Urinary bladder (tissue), 4 donors: Measurements from ENCODE around the gene PCSK5. TPM values are rescaled to one million over a fixed set of nuclear protein-coding genes. Genes with fewer than 3 reads are reported as not detected.
A peak's percentile ranks its signal among the peaks of the same experiment; 100 is the strongest.

Experiments
- DNase-seq: peaks from one replicate; pipeline ENCODE4 v3.0.0-alpha.2; 2015; ENCODE audit errors: extremely low spot score
- H3K27ac ChIP-seq: one replicate; pipeline ENCODE4 v1.5.1; 2013; ENCODE audit warnings: low read depth, mild to moderate bottlenecking, moderate library complexity
- H3K36me3 ChIP-seq: one replicate; pipeline ENCODE4 v1.6.1; 2013; ENCODE audit warnings: mild to moderate bottlenecking, moderate library complexity; ENCODE audit not compliant: insufficient read depth
- H3K4me1 ChIP-seq: one replicate; pipeline ENCODE4 v1.6.1; 2013; ENCODE audit warnings: mild to moderate bottlenecking, moderate library complexity; ENCODE audit not compliant: insufficient read depth
- H3K4me3 ChIP-seq: one replicate; pipeline ENCODE4 v1.5.1; 2013; ENCODE audit warnings: low read depth, low read length
- WGBS: extraction: QIAGEN DNeasy Blood & Tissue Kit; methylation state at CpG from one replicate; pipeline ENCODE4 v1.1.7; 2013; 5-methylcytosine and 5-hydroxymethylcytosine counted together
- polyA plus RNA-seq: library from polyadenylated mRNA; stranded (reverse); fragments of 200-250 nt; gene quantifications from one replicate; pipeline ENCODE4 v1.2.3, GENCODE V29; 2013
- total RNA-seq: library from RNA; depleted of rRNA; stranded (reverse); fragments of >200 nt; gene quantifications from one replicate; pipeline ENCODE4 v1.2.3, GENCODE V29; 2014
- donor health status: healthy with polysubstance abuse.
- donor health status: healthy.

Gene PCSK5
- total and polyA plus RNA-seq, 2 donors: 6.1 to 25.4 TPM

DNA sequence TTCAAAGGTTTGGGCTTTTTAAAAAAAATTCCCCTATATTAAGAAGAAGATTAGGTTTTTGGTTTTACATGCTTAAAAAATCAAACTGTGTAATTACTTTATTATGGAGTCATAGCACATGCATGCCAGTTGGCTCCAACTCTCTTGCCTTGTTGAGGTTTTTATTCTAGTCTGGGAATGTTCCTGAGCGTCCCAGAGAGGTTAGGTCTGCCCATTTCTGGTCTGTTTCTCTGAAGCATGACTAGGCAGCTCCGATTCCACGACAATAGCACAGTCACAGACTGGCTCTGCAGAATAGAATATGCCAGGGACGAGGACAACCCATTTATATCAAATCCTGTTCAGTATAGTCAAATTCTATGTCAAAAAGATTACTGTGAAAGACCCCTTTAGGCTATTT, 217.0 kb downstream of the PCSK5 start:
- Histone ChIP-seq H3K27ac (no peak overlapping the region), H3K36me3 (no peaks in the 10 kb centered on the region), H3K4me3 (no peak overlapping the region), H3K4me1 (no peaks in the 10 kb centered on the region)
- WGBS: 49% methylated on average over 4 of the region's 4 CpGs
- no peak for DNase-seq

- Histone ChIP-seq H3K27ac (no peak overlapping the region), H3K36me3 (no peaks in the 10 kb centered on the region), H3K4me3 (no peak overlapping the region), H3K4me1 (no peaks in the 10 kb centered on the region)
- 85% methylated on average over 2 of the region's 2 CpGs for WGBS
- no peak for DNase-seq
Measured at GRCh38 chr9:76109953-76110352, 219.5 kb downstream of the PCSK5 start.

DNA sequence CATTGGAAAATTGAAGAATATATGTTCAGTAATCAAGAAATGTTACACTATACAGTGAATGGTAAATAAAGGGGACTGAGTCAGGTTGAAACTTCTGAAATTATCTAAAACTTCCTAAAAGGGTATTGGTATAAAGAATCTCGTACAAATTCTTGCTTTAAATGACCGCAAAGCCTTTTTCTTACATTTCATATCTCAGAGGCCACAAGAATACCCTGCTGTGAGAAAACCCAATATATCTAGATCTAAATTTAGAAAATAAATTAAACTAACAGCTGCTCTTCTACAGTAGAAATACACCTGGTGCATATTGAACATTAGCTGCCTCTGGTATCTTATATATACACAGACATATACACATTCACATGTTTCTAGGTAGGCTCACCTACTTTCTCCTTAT, 221.7 kb downstream of the PCSK5 start:
- H3K27ac ChIP-seq: no peak overlapping the region
- H3K36me3 ChIP-seq: no peaks in the 10 kb centered on the region
- WGBS: 49% methylated on average over 2 of the region's 2 CpGs
- H3K4me1 ChIP-seq: no peaks in the 10 kb centered on the region
- no peak overlapping the region for H3K4me3 ChIP-seq
- DNase-seq: no peak

DNA sequence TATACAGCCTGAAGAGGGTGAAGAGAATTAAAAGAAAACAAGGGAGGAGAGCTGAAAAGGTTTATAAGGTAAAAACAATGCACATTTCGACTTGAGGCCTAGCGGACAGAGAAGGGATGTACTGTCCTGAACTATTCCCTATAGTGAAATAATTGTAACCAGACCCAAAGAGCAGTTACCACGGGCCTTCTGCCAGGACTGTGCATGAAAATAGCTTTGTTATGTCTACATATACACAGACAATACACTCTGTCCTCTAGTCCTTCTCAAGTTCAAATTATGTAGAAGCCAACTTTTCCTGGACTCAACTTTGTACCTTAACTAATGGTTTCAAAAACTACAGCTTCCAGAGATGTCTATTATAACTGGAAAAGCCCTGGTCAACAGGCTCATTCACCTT, 223.7 kb downstream of the PCSK5 start:
- no peak overlapping the region for H3K4me3 ChIP-seq
- H3K4me1 ChIP-seq: no peaks in the 10 kb centered on the region
- WGBS: 77% methylated on average over 3 of the region's 3 CpGs
- no peak for DNase-seq
- H3K27ac ChIP-seq: no peak overlapping the region
- no peaks in the 10 kb centered on the region for H3K36me3 ChIP-seq

- H3K4me3 ChIP-seq: no peak overlapping the region
- no peaks in the 10 kb centered on the region for H3K4me1 ChIP-seq
- H3K27ac ChIP-seq: no peak overlapping the region
- no peaks in the 10 kb centered on the region for H3K36me3 ChIP-seq
- no peak for DNase-seq
- 74% methylated on average over 2 of the region's 2 CpGs for WGBS
Measured at GRCh38 chr9:76115396-76115795, 224.9 kb downstream of the PCSK5 start.

DNA sequence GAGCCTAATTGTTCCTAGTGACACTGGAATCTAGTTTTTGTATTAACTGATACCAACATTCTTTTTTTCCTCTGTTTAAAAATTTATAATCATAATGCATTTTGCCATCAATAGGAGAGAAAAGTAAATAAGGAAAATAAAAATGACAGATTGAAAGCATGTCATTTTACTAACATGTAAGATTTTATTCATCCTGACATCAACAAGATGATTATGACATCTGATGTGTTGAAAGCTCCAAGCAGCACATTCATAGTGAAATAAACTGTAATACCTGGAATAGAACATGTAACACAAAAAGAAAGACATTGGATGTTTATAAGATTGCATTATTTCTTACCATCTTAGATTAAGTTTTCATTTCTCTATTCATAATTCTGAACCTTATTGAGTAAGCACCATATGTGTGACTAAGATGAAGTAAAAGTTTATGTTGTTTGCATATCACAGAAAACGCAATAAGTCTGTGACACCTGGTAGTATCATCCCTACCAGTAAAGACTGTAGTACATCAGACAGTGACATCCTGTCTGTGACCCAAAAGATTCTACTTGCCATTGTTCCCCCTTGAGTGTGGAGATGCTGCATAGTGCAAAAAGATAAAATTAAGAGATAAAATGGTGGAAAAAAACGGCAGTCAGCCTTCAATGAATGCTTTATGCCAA, 225.6 kb downstream of the PCSK5 start:
- Histone ChIP-seq H3K27ac (no peak overlapping the region), H3K4me3 (no peak overlapping the region), H3K4me1 (no peaks in the 10 kb centered on the region), H3K36me3 (no peaks in the 10 kb centered on the region)
- no peak for DNase-seq
- WGBS: 81% methylated on average over 2 of the region's 2 CpGs

GRCh38 chr9:76116913-76117312, 226.4 kb downstream of the PCSK5 start:
- DNase-seq: no peak
- H3K27ac ChIP-seq: no peak overlapping the region
- 73% methylated on average over 3 of the region's 3 CpGs for WGBS
- no peaks in the 10 kb centered on the region for H3K4me1 ChIP-seq
- no peak overlapping the region for H3K4me3 ChIP-seq
- no peaks in the 10 kb centered on the region for H3K36me3 ChIP-seq

GRCh38 chr9:76127637-76128036, 237.2 kb downstream of the PCSK5 start:
- WGBS: 96% methylated on average over 5 of the region's 5 CpGs
- H3K27ac ChIP-seq: no peak overlapping the region
- no peaks in the 10 kb centered on the region for H3K36me3 ChIP-seq
- DNase-seq: no peak
- no peak overlapping the region for H3K4me3 ChIP-seq
- no peaks in the 10 kb centered on the region for H3K4me1 ChIP-seq

DNA sequence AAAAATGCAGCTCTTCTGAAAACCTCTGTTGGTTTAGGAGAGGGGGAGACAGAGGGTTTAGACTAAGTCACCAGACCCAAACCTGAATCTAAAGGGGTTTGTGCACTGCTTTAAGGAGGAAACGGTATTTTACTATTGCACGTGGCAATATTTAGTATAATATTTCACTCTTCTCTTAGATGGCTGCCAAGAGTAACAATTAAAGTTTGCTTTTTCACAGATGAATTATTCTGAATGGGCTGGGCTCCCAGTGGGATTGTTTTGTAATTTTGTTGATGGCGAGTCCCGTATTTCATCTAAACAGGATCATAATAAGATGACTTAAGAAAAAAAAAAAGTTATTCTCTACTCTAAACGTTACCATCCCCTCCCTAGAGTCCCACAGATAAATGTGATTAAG, 245.4 kb downstream of the PCSK5 start:
- WGBS: 47% methylated on average over 5 of the region's 5 CpGs
- Histone ChIP-seq H3K27ac (no peak overlapping the region), H3K36me3 (no peaks in the 10 kb centered on the region), H3K4me3 (no peak overlapping the region), H3K4me1 (no peaks in the 10 kb centered on the region)
- DNase-seq: no peak

DNA sequence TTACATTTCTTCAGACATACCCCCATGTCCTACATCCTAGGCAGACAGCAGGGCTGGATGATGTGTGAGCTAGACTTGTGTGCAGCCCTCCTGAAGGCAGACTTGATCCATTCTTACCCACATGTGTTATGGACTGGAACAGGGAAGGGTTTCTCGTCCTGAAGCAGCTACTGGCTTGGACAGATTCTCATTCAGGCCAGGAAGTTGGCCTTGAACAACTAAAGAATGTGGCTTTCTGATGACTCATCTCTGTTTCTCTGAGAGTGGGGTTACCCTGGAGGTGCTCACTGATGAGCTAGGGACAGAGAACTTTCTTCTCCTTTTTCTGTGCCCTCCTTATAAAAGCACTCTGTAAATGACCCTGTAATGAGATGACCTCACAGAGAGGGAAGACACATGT, 246.5 kb downstream of the PCSK5 start:
- no peaks in the 10 kb centered on the region for H3K4me1 ChIP-seq
- no peak overlapping the region for H3K27ac ChIP-seq
- H3K36me3 ChIP-seq: no peaks in the 10 kb centered on the region
- 18% methylated on average over 1 of the region's 1 CpG for WGBS
- DNase-seq: no peak
- no peak overlapping the region for H3K4me3 ChIP-seq

DNA sequence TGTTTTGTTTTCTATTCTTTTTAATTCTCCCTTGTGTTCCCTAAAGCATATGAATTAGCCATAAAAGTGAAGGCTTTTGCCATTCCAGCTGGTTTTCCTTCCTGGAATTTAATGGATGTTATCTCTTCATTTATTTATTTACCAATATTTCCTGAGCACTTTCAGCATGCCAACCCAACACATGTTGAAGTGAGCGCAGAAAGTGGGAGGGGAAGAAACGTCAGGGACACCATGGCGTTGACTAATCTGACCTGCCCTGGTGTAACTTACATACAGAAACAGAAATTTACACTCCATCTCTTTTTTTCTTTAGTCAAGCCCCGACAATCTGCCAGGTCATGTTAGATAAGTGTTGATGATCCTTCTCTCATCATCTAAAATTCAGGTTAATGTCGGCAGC, 247.5 kb downstream of the PCSK5 start:
- WGBS: 66% methylated on average over 5 of the region's 5 CpGs
- H3K27ac ChIP-seq: no peak overlapping the region
- no peak for DNase-seq
- H3K36me3 ChIP-seq: no peaks in the 10 kb centered on the region
- H3K4me1 ChIP-seq: no peaks in the 10 kb centered on the region
- no peak overlapping the region for H3K4me3 ChIP-seq

- Histone ChIP-seq H3K4me3 (no peak overlapping the region), H3K4me1 (no peaks in the 10 kb centered on the region), H3K27ac (no peak overlapping the region), H3K36me3 (no peaks in the 10 kb centered on the region)
- 61% methylated on average over 4 of the region's 4 CpGs for WGBS
- no peak for DNase-seq
Measured at GRCh38 chr9:76138360-76138759, 247.9 kb downstream of the PCSK5 start.

- no peak overlapping the region for H3K4me3 ChIP-seq
- no peak for DNase-seq
- WGBS: 89% methylated on average over 5 of the region's 5 CpGs
- no peak overlapping the region for H3K27ac ChIP-seq
- H3K36me3 ChIP-seq: no peaks in the 10 kb centered on the region
- no peaks in the 10 kb centered on the region for H3K4me1 ChIP-seq
Measured at GRCh38 chr9:76143834-76144233, 253.4 kb downstream of the PCSK5 start.

DNA sequence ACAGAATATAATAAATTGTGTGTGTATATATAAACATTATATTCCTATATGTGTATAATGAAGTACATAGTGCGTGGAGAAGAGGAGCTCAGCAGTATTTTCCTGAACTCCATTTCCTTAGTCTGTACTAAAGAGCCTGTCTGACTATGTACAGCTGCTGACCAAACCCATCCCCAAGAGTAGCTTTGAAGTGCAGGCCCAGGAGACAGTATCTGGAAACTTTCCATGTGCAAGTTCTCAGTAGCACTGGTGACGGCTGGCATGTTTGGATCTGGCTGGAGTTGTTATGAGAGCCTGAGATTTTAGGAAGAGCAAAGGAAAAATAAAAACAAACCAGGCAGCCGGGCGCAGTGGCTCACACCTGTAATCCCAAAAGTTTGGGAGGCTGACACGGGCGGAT, 259.5 kb downstream of the PCSK5 start:
- no peak for DNase-seq
- Histone ChIP-seq H3K36me3 (no peaks in the 10 kb centered on the region), H3K4me3 (no peak overlapping the region), H3K27ac (peak overlapping the region; percentile 0), H3K4me1 (no peaks in the 10 kb centered on the region)
- WGBS: 68% methylated on average over 6 of the region's 6 CpGs

DNA sequence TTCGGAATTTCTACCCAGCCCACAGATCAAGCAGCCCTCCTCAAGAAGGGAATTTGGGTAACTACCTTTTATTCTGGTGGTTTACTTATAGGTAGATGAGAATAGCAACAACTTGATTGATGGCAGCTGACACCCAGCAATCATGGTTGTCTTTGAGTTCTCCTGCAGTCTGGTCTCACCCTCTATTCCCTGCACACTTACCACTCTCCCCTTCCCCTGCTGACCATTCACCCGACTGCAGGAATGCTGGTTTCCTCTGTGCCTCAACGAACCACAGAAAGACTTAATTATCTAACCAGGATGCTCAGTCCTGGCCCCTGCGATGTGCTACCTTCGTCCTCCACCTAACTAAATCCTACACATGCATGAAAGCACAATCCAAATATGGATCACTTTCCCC, 260.8 kb downstream of the PCSK5 start:
- no peak for DNase-seq
- Histone ChIP-seq H3K4me3 (no peak overlapping the region), H3K36me3 (no peaks in the 10 kb centered on the region), H3K4me1 (no peaks in the 10 kb centered on the region), H3K27ac (no peak overlapping the region)
- 82% methylated on average over 5 of the region's 5 CpGs for WGBS
